B cell (primary cell): ENCODE data around the gene DNASE2B. TPM values are rescaled to one million over a fixed set of nuclear protein-coding genes. Genes with fewer than 3 reads are reported as not detected.
A peak's percentile ranks its signal among the peaks of the same experiment; 100 is the strongest.

ENCODE experiments used
- ATAC-seq: fragments of 200-7000 bp; cut with Tn5 transposase; one replicate; pipeline ENCODE4 v1.10.0; 2021; ENCODE audit warnings: low read depth, mild to moderate bottlenecking, moderate number of reproducible peaks, moderate library complexity
- CTCF ChIA-PET: fragments of 350-600 bp; sonication (Branson Sonifier 250); formaldehyde crosslinking; loops from one replicate; lab custom pipeline; 2021; ENCODE audit warnings: antibody characterized with exemption, inconsistent platforms; lab: Charles Lee
- POLR2A ChIA-PET: fragments of 350-600 bp; sonication (Branson Sonifier 250); formaldehyde crosslinking; loops from one replicate; lab custom pipeline; 2021; ENCODE audit warnings: antibody characterized with exemption; lab: Charles Lee
- DNase-seq: peaks from one replicate; pipeline ENCODE4 v3.0.0; 2013
- H2AFZ ChIP-seq: 2 replicates; pipeline ENCODE4 v1.6.1; 2012; ENCODE audit warnings: mild to moderate bottlenecking, low read depth, low read length; ENCODE audit not compliant: insufficient read depth, poor library complexity, severe bottlenecking
- H3K27ac ChIP-seq, 2 donors: 1 replicate in 1 of 2; 2 replicates in 1 of 2; pipeline ENCODE4 v1.5.1; 2012 to 2013; ENCODE audit warnings: low read length in 2 of 2, mild to moderate bottlenecking in 2 of 2, moderate library complexity in 1 of 2
- H3K27me3 ChIP-seq, 4 experiments: fragments of 200-600 bp in 1 of 4; sonication (generic) in 1 of 4; replicated peaks in 1 of 4; 1 replicate in 2 of 4; 2 replicates in 2 of 4; pipeline versions ENCODE4 v1.6.1 to v1.7.0; 2013 to 2016; ENCODE audit warnings: low read length in 3 of 4, mild to moderate bottlenecking in 2 of 4, mixed read lengths in 1 of 4, moderate library complexity in 1 of 4; ENCODE audit not compliant: insufficient read depth in 4 of 4, control insufficient read depth in 3 of 4; ENCODE audit errors: control extremely low read depth in 1 of 4
- H3K36me3 ChIP-seq, 2 experiments: replicated peaks in 1 of 2; 1 replicate in 1 of 2; 2 replicates in 1 of 2; pipeline versions ENCODE4 v1.6.1 to v1.7.1; 2013; ENCODE audit warnings: low read length in 1 of 2; ENCODE audit not compliant: insufficient read depth in 2 of 2, control insufficient read depth in 1 of 2; ENCODE audit errors: control extremely low read depth in 1 of 2, extremely low read depth in 1 of 2
- H3K4me1 ChIP-seq, 2 donors: fragments of 200-600 bp in 1 of 2; sonication (generic) in 1 of 2; 1 replicate in 1 of 2; 2 replicates in 1 of 2; pipeline versions ENCODE4 v1.5.1 to v1.6.1; 2013 to 2017; ENCODE audit warnings: low read length in 2 of 2; ENCODE audit not compliant: control insufficient read depth in 2 of 2, insufficient read depth in 2 of 2
- H3K4me2 ChIP-seq: replicated peaks from 2 replicates; pipeline ENCODE3; 2012; ENCODE audit warnings: mild to moderate bottlenecking, low read depth, low read length; ENCODE audit not compliant: poor library complexity, severe bottlenecking
- H3K4me3 ChIP-seq, 5 experiments: fragments of 200-600 bp in 1 of 5; sonication (generic) in 1 of 5; 1 replicate in 3 of 5; 2 replicates in 2 of 5; pipeline versions ENCODE4 v1.5.1 to v1.7.0; 2011 to 2016; ENCODE audit warnings: low read length in 4 of 5, mild to moderate bottlenecking in 4 of 5, low read depth in 2 of 5, control low read depth in 1 of 5, moderate library complexity in 1 of 5; ENCODE audit not compliant: insufficient read depth in 1 of 5; ENCODE audit errors: control extremely low read depth in 1 of 5, extremely low read depth in 1 of 5
- H3K79me2 ChIP-seq: fragments of 200-600 bp; sonication (generic); one replicate; pipeline ENCODE4 v1.6.0; 2016; ENCODE audit warnings: low read length; ENCODE audit not compliant: control insufficient read depth, insufficient read depth
- H3K9ac ChIP-seq: fragments of 200-600 bp; sonication (generic); 2 replicates; pipeline ENCODE4 v1.6.1; 2017; ENCODE audit warnings: mild to moderate bottlenecking, low read length, moderate library complexity
- H3K9me3 ChIP-seq, 3 donors: one replicate each; pipeline versions ENCODE4 v1.6.1 to v1.7.1; 2013; ENCODE audit warnings: low read length in 2 of 3; ENCODE audit not compliant: control insufficient read depth in 2 of 3, insufficient read depth in 1 of 3; ENCODE audit errors: control extremely low read depth in 1 of 3
- H4K20me1 ChIP-seq: 2 replicates; pipeline ENCODE4 v1.6.0; 2012; ENCODE audit warnings: mild to moderate bottlenecking, low read length; ENCODE audit not compliant: insufficient read depth, control insufficient read depth, poor library complexity, severe bottlenecking
- H3K27ac Mint-ChIP-seq: one replicate; pipeline ENCODE4 v1.8.0; 2021; ENCODE audit warnings: mixed read lengths
- H3K27me3 Mint-ChIP-seq: one replicate; pipeline ENCODE4 v1.8.0; 2021; ENCODE audit warnings: mixed read lengths
- H3K4me1 Mint-ChIP-seq: one replicate; pipeline ENCODE4 v1.8.0; 2021; ENCODE audit warnings: mixed read lengths
- H3K4me3 Mint-ChIP-seq: one replicate; pipeline ENCODE4 v1.8.0; 2021; ENCODE audit warnings: mixed read lengths
- H3K9me3 Mint-ChIP-seq: one replicate; pipeline ENCODE4 v1.8.0; 2022; ENCODE audit warnings: mixed read lengths; ENCODE audit not compliant: insufficient read depth
- CTCF ChIP-seq: fragments of 200-600 bp; IDR thresholded peaks from one replicate; pipeline ENCODE4 v1.8.0; 2022; ENCODE audit warnings: antibody characterized with exemption, mild to moderate bottlenecking
- EZH2 ChIP-seq: IDR thresholded peaks from 2 replicates; pipeline ENCODE4 v1.6.1; 2012; ENCODE audit warnings: borderline replicate concordance, low read depth, mild to moderate bottlenecking, moderate library complexity, low read length; ENCODE audit not compliant: insufficient read depth, poor library complexity, severe bottlenecking
- WGBS: methylation state at CpG from one replicate; pipeline ENCODE4 v1.1.5; 2013; ENCODE audit warnings: missing lambda C conversion rate; ENCODE audit not compliant: insufficient coverage; 5-methylcytosine and 5-hydroxymethylcytosine counted together
- intact Hi-C: fragments of 100-400 bp; cut with micrococcal nuclease; formaldehyde crosslinking; loops from one replicate; pipeline ENCODE4 v1.10.0; 2022
- polyA plus RNA-seq: library from polyadenylated mRNA; depleted of rRNA; stranded (reverse); fragments of >200 nt; gene quantifications from 2 replicates; pipeline ENCODE4 v1.2.3, GENCODE V29; 2012
- total RNA-seq, 2 donors: library from RNA; stranded (reverse); fragments of 120-200 nt in 1 of 2; gene quantifications; 1 replicate in 1 of 2; 2 replicates in 1 of 2; pipeline versions ENCODE4 v1.2.3 to v1.2.4, GENCODE V29; 2013 to 2022

Gene DNASE2B
- total and polyA plus RNA-seq, 2 donors (not counting 1 experiment from before 2014, with no cell fraction given) = not detected

GRCh38 chr1:84434081-84434769, 35.9 kb downstream of the DNASE2B start:
- Mint-ChIP-seq H3K4me1 (peaks cover 9% of the 10 kb centered on the region), H3K27me3 (no peaks in the 10 kb centered on the region), H3K9me3 (peaks cover 4% of the 10 kb centered on the region), H3K27ac (peak overlapping the region; percentile 20), H3K4me3 (peak overlapping the region; percentile 79)
- ChIA-PET CTCF (interaction anchor here (0.6 to 11.8 kb wide), 24 partner anchors 9 to 511 kb away, joined by 3 to 285 read pairs (median 4); partner anchors contain the start of genes CTBS and PRKACB), POLR2A (interaction anchor here (0.6 to 2.5 kb wide), 3 partner anchors 9 to 289 kb away, joined by 3 to 8 read pairs (median 3); partner anchors contain the start of genes GNG5 and SPATA1)
- Histone ChIP-seq H3K4me2 (peak overlapping the region; percentile 70), H3K9ac (peak overlapping the region; percentile 53), H3K27me3 (no peaks in the 10 kb centered on the region), H3K4me1 (peaks cover 40 to 43% of the 10 kb centered on the region in 2 donors), H3K36me3 (no peaks in the 10 kb centered on the region), H3K79me2 (no peaks in the 10 kb centered on the region), H2AFZ (peak overlapping the region; percentile 84), H4K20me1 (no peaks in the 10 kb centered on the region), H3K4me3 (no peak overlapping the region), H3K9me3 (no peaks in the 10 kb centered on the region), H3K27ac (peak overlapping the region in 1 of 2 donors; percentile 67)
- TF ChIP-seq CTCF = no peak
- TF ChIP-seq EZH2 = no peak
- intact Hi-C loops = loop anchor here (1.0 to 10.0 kb wide), 4 partner anchors 187 to 529 kb away; no protein-coding TSS in a partner anchor
- WGBS = 69% methylated on average over 3 of the region's 6 CpGs
- no peak for DNase-seq
- no peak for ATAC-seq
